Measurements from ENCODE around the gene DSC3.

Gene DSC3

GRCh38 chr18:31046916-31047315, 4.4 kb upstream of the DSC3 start:
- DNase-seq (ENCODE audit: low read depth, low spot score), result no peak
- CTCF ChIA-PET, result no interaction called here
- POLR2A ChIA-PET, result no interaction called here

GRCh38 chr18:31045599-31045998, 3.1 kb upstream of the DSC3 start:
- no peak for TF ChIP-seq CTCF (IDR thresholded peaks at IDR 0.05; ENCODE audit: insufficient read depth, low read length, missing control alignments)
- no peak for DNase-seq (ENCODE audit: low read depth, low spot score)
- ChIA-PET CTCF (no interaction called here), POLR2A (no interaction called here)
- H3K4me3 ChIP-seq (ENCODE audit: low read depth, low read length), result no peak overlapping the region

More at GRCh38 chr18:31046916-31047315, 4.4 kb upstream of the DSC3 start:
- H3K4me3 ChIP-seq (ENCODE audit: low read depth, low read length), result no peak overlapping the region
- no peak for TF ChIP-seq CTCF (IDR thresholded peaks at IDR 0.05; ENCODE audit: insufficient read depth, low read length, missing control alignments)

- ChIA-PET POLR2A (no interaction called here), CTCF (no interaction called here)
- no peak overlapping the region for H3K4me3 ChIP-seq (ENCODE audit: low read depth, low read length)
- no peak for DNase-seq (ENCODE audit: low read depth, low spot score)
- no peak for TF ChIP-seq CTCF (IDR thresholded peaks at IDR 0.05; ENCODE audit: insufficient read depth, low read length, missing control alignments)
These were observed 2.4 kb upstream of the DSC3 start for GRCh38 chr18:31044926-31045325.

GRCh38 chr18:31043709-31044108, 1.2 kb upstream of the DSC3 start:
- DNase-seq (ENCODE audit: low read depth, low spot score), result no peak
- H3K4me3 ChIP-seq (ENCODE audit: low read depth, low read length), result no peak overlapping the region
- POLR2A ChIA-PET, result no interaction called here
- no peak for TF ChIP-seq CTCF (IDR thresholded peaks at IDR 0.05; ENCODE audit: insufficient read depth, low read length, missing control alignments)
- CTCF ChIA-PET, result no interaction called here

DNA sequence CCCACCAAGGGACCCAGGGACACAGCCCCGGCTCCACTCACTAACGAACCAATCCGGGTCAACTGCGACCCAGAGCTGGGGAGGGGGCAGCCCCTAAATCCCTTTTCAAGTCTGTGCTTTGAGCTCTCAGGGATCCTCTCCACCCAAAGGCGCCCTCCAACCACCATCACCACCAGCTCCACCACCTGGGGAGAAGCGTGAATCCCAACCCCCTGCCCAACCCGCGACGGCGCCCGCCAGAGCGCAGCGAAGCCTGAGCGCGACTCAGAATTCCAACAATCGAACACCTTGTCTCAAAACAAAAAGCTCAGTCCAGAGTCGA, 497 bp downstream of the DSC3 start:
- CTCF ChIA-PET, result no interaction called here

GRCh38 chr18:31041271-31042083, 1.1 kb downstream of the DSC3 start:
- POLR2A ChIA-PET, result no interaction called here
- CTCF ChIA-PET, result no interaction called here
- TF ChIP-seq CTCF (IDR thresholded peaks at IDR 0.05; ENCODE audit: insufficient read depth, low read length, missing control alignments), result no peak
- DNase-seq (ENCODE audit: low read depth, low spot score), result no peak
- H3K4me3 ChIP-seq (ENCODE audit: low read depth, low read length), result no peak overlapping the region

More for the DNA sequence above, 497 bp downstream of the DSC3 start:
- no peak for DNase-seq (ENCODE audit: low read depth, low spot score)
- no peak for TF ChIP-seq CTCF (IDR thresholded peaks at IDR 0.05; ENCODE audit: insufficient read depth, low read length, missing control alignments)
- POLR2A ChIA-PET, result no interaction called here
- H3K4me3 ChIP-seq (ENCODE audit: low read depth, low read length), result no peak overlapping the region

Data from AG04449 (cell line).